Measurements from ENCODE around the gene CD300H. TPM values are rescaled to one million over a fixed set of nuclear protein-coding genes. Genes with fewer than 3 reads are reported as not detected.

The CD300H gene
- total RNA-seq, 1 experiment from 2014 or later: not detected

DNA sequence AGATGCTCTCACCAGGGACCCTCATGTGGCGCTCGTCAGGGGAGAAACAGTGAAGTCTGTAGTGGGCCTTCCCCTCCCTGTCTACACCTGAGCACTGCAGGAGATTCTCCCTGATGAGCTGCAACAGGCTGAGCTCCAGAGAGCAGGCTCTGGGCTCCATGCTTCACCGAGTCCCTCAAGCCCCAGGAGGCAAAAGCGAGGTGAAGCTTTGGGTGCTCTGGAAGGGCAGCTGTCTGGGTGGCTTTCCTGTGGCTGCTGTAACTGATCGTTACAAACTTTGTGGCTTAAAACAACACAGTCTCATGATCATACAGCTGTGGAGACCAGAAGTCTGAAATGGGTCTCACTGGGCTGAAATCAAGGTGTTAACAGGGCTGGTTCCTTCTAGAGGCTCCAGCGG, 36.9 kb upstream of the CD300H start (continued):
- TF ChIP-seq, protein P1, sequence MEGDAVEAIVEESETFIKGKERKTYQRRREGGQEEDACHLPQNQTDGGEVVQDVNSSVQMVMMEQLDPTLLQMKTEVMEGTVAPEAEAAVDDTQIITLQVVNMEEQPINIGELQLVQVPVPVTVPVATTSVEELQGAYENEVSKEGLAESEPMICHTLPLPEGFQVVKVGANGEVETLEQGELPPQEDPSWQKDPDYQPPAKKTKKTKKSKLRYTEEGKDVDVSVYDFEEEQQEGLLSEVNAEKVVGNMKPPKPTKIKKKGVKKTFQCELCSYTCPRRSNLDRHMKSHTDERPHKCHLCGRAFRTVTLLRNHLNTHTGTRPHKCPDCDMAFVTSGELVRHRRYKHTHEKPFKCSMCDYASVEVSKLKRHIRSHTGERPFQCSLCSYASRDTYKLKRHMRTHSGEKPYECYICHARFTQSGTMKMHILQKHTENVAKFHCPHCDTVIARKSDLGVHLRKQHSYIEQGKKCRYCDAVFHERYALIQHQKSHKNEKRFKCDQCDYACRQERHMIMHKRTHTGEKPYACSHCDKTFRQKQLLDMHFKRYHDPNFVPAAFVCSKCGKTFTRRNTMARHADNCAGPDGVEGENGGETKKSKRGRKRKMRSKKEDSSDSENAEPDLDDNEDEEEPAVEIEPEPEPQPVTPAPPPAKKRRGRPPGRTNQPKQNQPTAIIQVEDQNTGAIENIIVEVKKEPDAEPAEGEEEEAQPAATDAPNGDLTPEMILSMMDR (IDR thresholded peaks at IDR 0.05 in 2 of 3, conservative IDR thresholded peaks at IDR 0.05 in 1 of 3; ENCODE audit: borderline replicate concordance in 1 of 3, insufficient read depth in 1 of 3, low read depth in 2 of 3, low read length in 2 of 3): no peak
- TF ChIP-seq ZNF274 (IDR thresholded peaks at IDR 0.05; ENCODE audit: low read depth, low read length): no peak

DNA sequence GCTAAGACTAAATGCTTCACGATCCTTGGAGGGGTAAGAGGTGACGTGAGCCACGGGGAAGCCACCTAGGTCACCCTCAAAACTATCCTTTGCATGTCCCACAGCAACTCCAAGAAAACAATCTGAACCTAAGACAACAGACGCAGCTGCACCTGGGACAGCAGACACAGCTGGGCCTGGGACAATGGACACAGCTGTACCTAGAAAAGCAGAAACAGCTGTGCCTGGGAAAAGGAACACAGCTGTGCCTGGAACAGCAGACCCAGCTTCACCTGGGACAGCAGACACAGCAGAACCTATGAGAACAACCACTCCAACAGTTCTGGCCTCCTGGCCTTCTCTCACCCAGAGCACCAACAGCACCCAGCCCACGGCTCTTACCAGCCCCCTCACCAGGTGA, 36.4 kb upstream of the CD300H start:
- ChIA-PET POLR2A (interaction anchor here (0.6 kb wide), 1 partner anchor 13 kb away, joined by 3 read pairs; no protein-coding TSS in a partner anchor), CTCF (interaction anchor here (0.9 to 3.1 kb wide), 8 partner anchors 10 to 236 kb away, joined by 3 to 20 read pairs (median 4); partner anchors contain the start of gene GPR142), RAD21 (ENCODE audit: low non-redundant PET in 1 of 2, low total read pairs in 2 of 2, uncharacterized antibody in 2 of 2, unreplicated experiment in 2 of 2) (interaction anchor here in 1 of 2 experiments (1.2 kb wide), 1 partner anchor 11 kb away, joined by 3 read pairs; no protein-coding TSS in a partner anchor)
- Histone ChIP-seq H3K4me1 (ENCODE audit: control insufficient read depth in 1 of 2, insufficient read depth in 2 of 2, low read length in 2 of 2) (peaks cover 0 to 8% of the 10 kb centered on the region in 2 experiments; a peak in 1 of 4 replicates), H3K9ac (ENCODE audit: low read length) (no peak overlapping the region), H3K27me3 (ENCODE audit: insufficient read depth, low read length) (peaks cover 67% of the 10 kb centered on the region), H3K79me2 (ENCODE audit: insufficient read depth, low read length) (no peaks in the 10 kb centered on the region), H3K9me2 (ENCODE audit: insufficient read depth) (no peaks in the 10 kb centered on the region), H2AFZ (ENCODE audit: low read depth, low read length, poor library complexity, severe bottlenecking) (no peak overlapping the region), H3K9me3 (ENCODE audit: control insufficient read depth in 1 of 2, insufficient read depth in 1 of 2, low read depth in 1 of 2, low read length in 2 of 2) (no peaks in the 10 kb centered on the region), H3K4me2 (ENCODE audit: low read length) (no peak overlapping the region), H3K4me3 (replicated peaks in 1 of 2; ENCODE audit: low read depth in 1 of 2, low read length in 2 of 2) (no peak overlapping the region), H3K27ac (ENCODE audit: low read depth, low read length) (no peak overlapping the region), H3K36me3 (ENCODE audit: control insufficient read depth in 1 of 2, insufficient read depth in 2 of 2, low read length in 2 of 2) (no peaks in the 10 kb centered on the region), H4K20me1 (ENCODE audit: insufficient read depth) (no peaks in the 10 kb centered on the region)
- DNase-seq (ENCODE audit: low read depth, low spot score): no peak
- TF ChIP-seq EZH2 (IDR thresholded peaks at IDR 0.05) (no peak), MAX (IDR thresholded peaks at IDR 0.05) (no peak), ELF1 (IDR thresholded peaks at IDR 0.05; ENCODE audit: borderline replicate concordance, low read depth) (no peak), EZH2phosphoT487 (IDR thresholded peaks at IDR 0.05; ENCODE audit: borderline replicate concordance) (no peak), RAD21 (IDR thresholded peaks at IDR 0.05; ENCODE audit: low read depth) (no peak), ZFX (IDR thresholded peaks at IDR 0.05) (no peak), FOSL1 (IDR thresholded peaks at IDR 0.05; ENCODE audit: low read depth) (no peak), EGR1 (IDR thresholded peaks at IDR 0.05; ENCODE audit: low read depth) (no peak), CBX3 (IDR thresholded peaks at IDR 0.05; ENCODE audit: low read depth) (no peak), POLR2A (IDR thresholded peaks at IDR 0.05; ENCODE audit: borderline replicate concordance, extremely low read depth, insufficient read depth, insufficient read length) (no peak), SP1 (IDR thresholded peaks at IDR 0.05; ENCODE audit: low read depth) (no peak), JUND (IDR thresholded peaks at IDR 0.05) (no peak), SIN3A (IDR thresholded peaks at IDR 0.05; ENCODE audit: low read depth) (no peak), ZNF274 (IDR thresholded peaks at IDR 0.05; ENCODE audit: low read depth, low read length) (no peak)
- TF ChIP-seq, protein P1 (IDR thresholded peaks at IDR 0.05 in 2 of 3, conservative IDR thresholded peaks at IDR 0.05 in 1 of 3; ENCODE audit: borderline replicate concordance in 1 of 3, insufficient read depth in 1 of 3, low read depth in 2 of 3, low read length in 2 of 3): no peak
- TF ChIP-seq, protein P2, sequence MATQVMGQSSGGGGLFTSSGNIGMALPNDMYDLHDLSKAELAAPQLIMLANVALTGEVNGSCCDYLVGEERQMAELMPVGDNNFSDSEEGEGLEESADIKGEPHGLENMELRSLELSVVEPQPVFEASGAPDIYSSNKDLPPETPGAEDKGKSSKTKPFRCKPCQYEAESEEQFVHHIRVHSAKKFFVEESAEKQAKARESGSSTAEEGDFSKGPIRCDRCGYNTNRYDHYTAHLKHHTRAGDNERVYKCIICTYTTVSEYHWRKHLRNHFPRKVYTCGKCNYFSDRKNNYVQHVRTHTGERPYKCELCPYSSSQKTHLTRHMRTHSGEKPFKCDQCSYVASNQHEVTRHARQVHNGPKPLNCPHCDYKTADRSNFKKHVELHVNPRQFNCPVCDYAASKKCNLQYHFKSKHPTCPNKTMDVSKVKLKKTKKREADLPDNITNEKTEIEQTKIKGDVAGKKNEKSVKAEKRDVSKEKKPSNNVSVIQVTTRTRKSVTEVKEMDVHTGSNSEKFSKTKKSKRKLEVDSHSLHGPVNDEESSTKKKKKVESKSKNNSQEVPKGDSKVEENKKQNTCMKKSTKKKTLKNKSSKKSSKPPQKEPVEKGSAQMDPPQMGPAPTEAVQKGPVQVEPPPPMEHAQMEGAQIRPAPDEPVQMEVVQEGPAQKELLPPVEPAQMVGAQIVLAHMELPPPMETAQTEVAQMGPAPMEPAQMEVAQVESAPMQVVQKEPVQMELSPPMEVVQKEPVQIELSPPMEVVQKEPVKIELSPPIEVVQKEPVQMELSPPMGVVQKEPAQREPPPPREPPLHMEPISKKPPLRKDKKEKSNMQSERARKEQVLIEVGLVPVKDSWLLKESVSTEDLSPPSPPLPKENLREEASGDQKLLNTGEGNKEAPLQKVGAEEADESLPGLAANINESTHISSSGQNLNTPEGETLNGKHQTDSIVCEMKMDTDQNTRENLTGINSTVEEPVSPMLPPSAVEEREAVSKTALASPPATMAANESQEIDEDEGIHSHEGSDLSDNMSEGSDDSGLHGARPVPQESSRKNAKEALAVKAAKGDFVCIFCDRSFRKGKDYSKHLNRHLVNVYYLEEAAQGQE (IDR thresholded peaks at IDR 0.05; ENCODE audit: low read depth): no peak
- BruUV-seq (replicated peaks): no TSS peak
- no peak for ATAC-seq
- intact Hi-C loops (cut with micrococcal nuclease): loop anchor here (2.0 to 10.0 kb wide), 2 partner anchors 235 to 299 kb away; no protein-coding TSS in a partner anchor

Measured in HCT116 (cell line).